Testis (tissue), 3 donors: ENCODE results near the gene TPM2. TPM values are rescaled to one million over a fixed set of nuclear protein-coding genes. Genes with fewer than 3 reads are reported as not detected.
"Not testable (repeated sequence)": the region's sequence is repeated elsewhere in the genome, so short reads cannot be mapped to it uniquely, and the experiment has no call there.

ENCODE experiments used
- DNase-seq: peaks from one replicate; pipeline ENCODE4 v3.0.0-alpha.2; 2019
- H3K27ac ChIP-seq, 2 donors: fragments of 200-600 bp; sonication (generic); one replicate each; pipeline ENCODE4 v1.5.1; 2019
- H3K27me3 ChIP-seq: fragments of 200-600 bp; sonication (generic); one replicate; pipeline ENCODE4 v1.5.1; 2019
- H3K36me3 ChIP-seq: fragments of 200-600 bp; sonication (generic); one replicate; pipeline ENCODE4 v1.5.1; 2017; ENCODE audit warnings: low read depth; ENCODE audit errors: missing control alignments
- H3K4me1 ChIP-seq: fragments of 200-600 bp; sonication (generic); one replicate; pipeline ENCODE4 v1.5.1; 2019
- H3K4me3 ChIP-seq, 2 donors: fragments of 200-600 bp; sonication (generic); one replicate each; pipeline ENCODE4 v1.5.1; 2017 to 2019
- H3K9me3 ChIP-seq: fragments of 200-600 bp; sonication (generic); one replicate; pipeline ENCODE4 v1.5.1; 2017
- POLR2A ChIP-seq: fragments of 450-650 bp; IDR thresholded peaks from one replicate; pipeline ENCODE4 v1.6.1; 2017; ENCODE audit warnings: antibody characterized with exemption, mild to moderate bottlenecking, moderate library complexity
- WGBS, 2 donors: methylation state at CpG; one replicate each; pipeline ENCODE4 v1.1.5; 2018; 5-methylcytosine and 5-hydroxymethylcytosine counted together
- intact Hi-C: fragments of 100-400 bp; cut with DNase I; formaldehyde crosslinking; loops from one replicate; pipeline ENCODE4 v1.15.1; 2023; ENCODE audit warnings: low total_unique reads
- microRNA-seq, 2 donors: library from miRNA; unstranded; fragments of <30 nt; microRNA quantifications; one replicate each; pipeline ENCODE4, GENCODE V29; 2016; ENCODE audit warnings: borderline number of aligned reads in 2 of 2, borderline replicate concordance in 1 of 2
- polyA plus RNA-seq: library from polyadenylated mRNA; stranded (reverse); fragments of 350-450 nt; fragmentation: Illumina TruSeq; extraction: RNeasy Lipid Tissue Mini Kit (QIAGEN cat#74804); gene quantifications from one replicate; pipeline ENCODE4 v1.2.3, GENCODE V29; 2014; ENCODE audit warnings: low read depth, low replicate concordance; ENCODE audit not compliant: insufficient read depth
- small RNA-seq, 2 donors: library from RNA; depleted of rRNA; stranded (forward); fragments of <200 nt; gene quantifications; one replicate each; pipeline ENCODE3, GENCODE V24; 2016
- total RNA-seq, 2 donors: library from RNA; depleted of rRNA; stranded (reverse); fragments of >200 nt; gene quantifications; one replicate each; pipeline ENCODE4 v1.2.3, GENCODE V29; 2016
- TF ChIP-seq, protein P1 (sequence below), 3 experiments: fragments of 450-650 bp in 2 of 3; fragments of 200-600 bp in 1 of 3; sonication (generic) in 1 of 3; IDR thresholded peaks; one replicate each; pipeline ENCODE4 v1.5.1; 2016 to 2019; ENCODE audit warnings: antibody characterized with exemption in 3 of 3, mild to moderate bottlenecking in 2 of 3, moderate library complexity in 1 of 3

TPM2 gene
- total and polyA plus RNA-seq, 3 donors from 2014 or later: 182 to 369 (median 211) TPM

DNA sequence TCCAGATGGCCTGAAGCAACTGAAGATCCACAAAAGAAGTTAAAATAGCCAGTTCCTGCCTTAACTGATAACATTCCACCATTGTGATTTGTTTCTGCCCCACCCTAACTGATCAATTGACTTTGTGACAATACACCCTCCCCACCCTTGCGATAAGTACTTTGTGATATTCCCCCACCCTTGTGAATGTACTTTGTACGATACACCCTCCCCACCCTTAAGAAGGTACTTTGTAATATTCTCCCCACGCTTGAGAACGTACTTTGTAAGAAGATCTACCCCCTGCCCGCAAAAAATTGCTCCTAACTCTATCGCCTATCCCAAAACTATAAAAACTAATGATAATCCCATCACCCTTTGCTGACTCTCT lies 52.9 kb downstream of the TPM2 start:
- H3K27ac ChIP-seq, H3K27me3 ChIP-seq, H3K4me1 ChIP-seq, H3K9me3 ChIP-seq, H3K36me3 ChIP-seq, intact Hi-C loops, H3K4me3 ChIP-seq, DNase-seq: not testable (repeated sequence)
- WGBS, 2 donors: 80 to 94% methylated on average over 6 of the region's 6 CpGs

DNA sequence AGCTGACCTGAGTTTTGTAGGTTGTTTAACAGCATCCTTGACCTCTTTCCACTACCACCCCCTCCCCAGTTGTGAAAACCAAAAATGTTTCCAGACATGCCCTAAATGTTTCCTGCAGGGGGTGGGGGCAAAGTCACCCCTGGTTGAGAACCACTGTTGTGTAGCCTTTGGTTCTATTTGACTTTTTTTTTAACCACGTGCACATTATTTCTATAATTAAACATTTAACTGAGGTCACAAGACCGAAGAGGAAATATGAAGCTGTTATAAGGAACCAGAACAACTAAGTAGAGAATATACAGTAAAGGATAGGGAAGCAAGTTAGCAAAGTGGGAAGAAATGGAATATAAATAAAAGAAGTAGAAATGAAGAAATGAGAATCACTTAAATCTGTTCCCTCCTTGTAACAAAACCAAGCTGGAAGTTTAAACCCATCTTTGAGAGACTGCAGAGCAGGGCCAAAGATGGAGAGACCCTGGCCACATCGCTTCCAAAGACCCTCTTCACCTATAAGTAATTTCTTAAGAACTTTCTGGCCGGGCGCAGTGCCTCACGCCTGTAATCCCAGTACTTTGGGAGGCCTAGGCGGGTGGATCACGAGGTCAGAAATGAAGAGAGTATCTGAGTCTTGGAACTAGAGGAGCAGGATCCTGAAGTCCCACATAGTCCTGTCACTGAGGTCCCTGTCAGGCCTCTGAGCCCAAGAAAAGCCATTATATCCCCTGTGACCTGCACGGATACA lies 53.4 kb downstream of the TPM2 start:
- DNase-seq: no peak
- Histone ChIP-seq H3K36me3 (no peaks in the 10 kb centered on the region), H3K27ac (no peak overlapping the region), H3K9me3 (no peaks in the 10 kb centered on the region), H3K4me3 (no peak overlapping the region), H3K27me3 (no peaks in the 10 kb centered on the region), H3K4me1 (no peaks in the 10 kb centered on the region)
- WGBS, 2 donors: 76 to 79% methylated on average over 9 of the region's 9 CpGs
- TF ChIP-seq POLR2A: no peak
- TF ChIP-seq, protein P1, sequence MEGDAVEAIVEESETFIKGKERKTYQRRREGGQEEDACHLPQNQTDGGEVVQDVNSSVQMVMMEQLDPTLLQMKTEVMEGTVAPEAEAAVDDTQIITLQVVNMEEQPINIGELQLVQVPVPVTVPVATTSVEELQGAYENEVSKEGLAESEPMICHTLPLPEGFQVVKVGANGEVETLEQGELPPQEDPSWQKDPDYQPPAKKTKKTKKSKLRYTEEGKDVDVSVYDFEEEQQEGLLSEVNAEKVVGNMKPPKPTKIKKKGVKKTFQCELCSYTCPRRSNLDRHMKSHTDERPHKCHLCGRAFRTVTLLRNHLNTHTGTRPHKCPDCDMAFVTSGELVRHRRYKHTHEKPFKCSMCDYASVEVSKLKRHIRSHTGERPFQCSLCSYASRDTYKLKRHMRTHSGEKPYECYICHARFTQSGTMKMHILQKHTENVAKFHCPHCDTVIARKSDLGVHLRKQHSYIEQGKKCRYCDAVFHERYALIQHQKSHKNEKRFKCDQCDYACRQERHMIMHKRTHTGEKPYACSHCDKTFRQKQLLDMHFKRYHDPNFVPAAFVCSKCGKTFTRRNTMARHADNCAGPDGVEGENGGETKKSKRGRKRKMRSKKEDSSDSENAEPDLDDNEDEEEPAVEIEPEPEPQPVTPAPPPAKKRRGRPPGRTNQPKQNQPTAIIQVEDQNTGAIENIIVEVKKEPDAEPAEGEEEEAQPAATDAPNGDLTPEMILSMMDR (IDR thresholded peaks at IDR 0.05): no peak
- intact Hi-C loops: no loop called here

DNA sequence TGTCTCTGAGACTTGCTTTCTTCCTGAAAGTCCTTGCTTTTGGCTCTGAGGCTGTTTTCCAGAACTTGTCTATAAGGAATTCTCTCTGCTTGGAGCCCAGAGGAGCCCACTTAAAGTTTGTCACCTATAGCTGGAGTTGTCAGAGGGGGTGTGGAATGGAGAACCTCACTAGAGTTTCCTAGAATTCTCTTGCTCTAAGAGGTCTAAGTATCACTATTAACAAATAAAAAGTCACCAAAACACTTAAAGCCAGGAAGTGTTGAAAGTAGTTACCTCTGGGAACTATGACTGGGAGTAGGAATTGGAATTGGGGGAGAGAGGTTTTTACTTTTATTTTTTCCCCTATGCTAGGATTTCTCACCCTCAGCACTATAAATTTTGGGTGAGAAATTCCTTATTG lies 54.0 kb downstream of the TPM2 start:
- TF ChIP-seq POLR2A: no peak
- TF ChIP-seq, protein P1 (IDR thresholded peaks at IDR 0.05): no peak
- DNase-seq: no peak
- Histone ChIP-seq H3K27ac (no peak overlapping the region), H3K27me3 (no peaks in the 10 kb centered on the region), H3K4me1 (no peaks in the 10 kb centered on the region), H3K36me3 (no peaks in the 10 kb centered on the region), H3K9me3 (no peaks in the 10 kb centered on the region), H3K4me3 (no peak overlapping the region)
- intact Hi-C loops: no loop called here

Small RNA genes lying within 50 kb of the gene (microRNA-seq; reads per million reads assigned to microRNA genes)
- 0 reads per million in 2 donors for gene MIR6852
- 0 to 0.69 reads per million in 2 donors for gene MIR6853

Small RNA genes lying within 50 kb of the gene (small RNA-seq; reads per million reads assigned to genes)
- gene MIR6853 (0 reads per million in 2 donors), gene RMRP (0 reads per million in 2 donors), gene RN7SL22P (0 reads per million in 2 donors)

Other genes starting within 250 kb of the TPM2 start
- gene RUSC2, start 199.8 kb downstream of the TPM2 start, total RNA-seq: 10 to 100 TPM; 28.7 to 32.3 TPM
- gene RUSC2, start 199.8 kb downstream of the TPM2 start, polyA plus RNA-seq: 78.1 TPM
- gene TESK1, start 84.7 kb downstream of the TPM2 start, total RNA-seq: 100 to 1,000 TPM in 1 of 2 donors, 10 to 100 TPM in 1; 89.6 to 104 TPM
- gene TESK1, start 84.7 kb downstream of the TPM2 start, polyA plus RNA-seq: 92.6 TPM
- gene CD72, start 71.5 kb downstream of the TPM2 start, total RNA-seq: under 1 TPM; 0.63 to 0.99 TPM
- 3.2 TPM for gene CD72, start 71.5 kb downstream of the TPM2 start, polyA plus RNA-seq
- gene SIT1, start 39.0 kb downstream of the TPM2 start, total RNA-seq: under 1 TPM in 1 of 2 donors, not detected in 1; 0.43 TPM
- 1.6 TPM for gene SIT1, start 39.0 kb downstream of the TPM2 start, polyA plus RNA-seq
- over 10,000 TPM in 1 of 2 donors, 1,000 to 10,000 TPM in 1; 4,421 to 15,053 TPM for gene RMRP, start 31.9 kb downstream of the TPM2 start, total RNA-seq
- gene RMRP, start 31.9 kb downstream of the TPM2 start, polyA plus RNA-seq: not detected
- gene CCDC107, start 31.6 kb downstream of the TPM2 start, total RNA-seq: 10 to 100 TPM; 13.4 to 19.0 TPM
- 17.2 TPM for gene CCDC107, start 31.6 kb downstream of the TPM2 start, polyA plus RNA-seq
- 1 to 10 TPM; 2.2 to 6.5 TPM for gene ARHGEF39, start 24.7 kb downstream of the TPM2 start, total RNA-seq
- 7.0 TPM for gene ARHGEF39, start 24.7 kb downstream of the TPM2 start, polyA plus RNA-seq
- gene CA9, start 16.0 kb downstream of the TPM2 start, total RNA-seq: 10 to 100 TPM; 11.0 to 36.8 TPM
- gene CA9, start 16.0 kb downstream of the TPM2 start, polyA plus RNA-seq: 50.5 TPM
- 100 to 1,000 TPM; 134 to 201 TPM for gene TLN1, start 42.3 kb upstream of the TPM2 start, total RNA-seq
- gene TLN1, start 42.3 kb upstream of the TPM2 start, polyA plus RNA-seq: 171 TPM
- 10 to 100 TPM; 51.2 to 63.1 TPM for gene CREB3, start 42.7 kb upstream of the TPM2 start, total RNA-seq
- 85.0 TPM for gene CREB3, start 42.7 kb upstream of the TPM2 start, polyA plus RNA-seq
- 10 to 100 TPM; 66.5 to 77.1 TPM for gene GBA2, start 59.3 kb upstream of the TPM2 start, total RNA-seq
- 51.3 TPM for gene GBA2, start 59.3 kb upstream of the TPM2 start, polyA plus RNA-seq
- gene RGP1, start 59.4 kb upstream of the TPM2 start, total RNA-seq: 10 to 100 TPM; 21.1 to 21.4 TPM
- gene RGP1, start 59.4 kb upstream of the TPM2 start, polyA plus RNA-seq: 23.9 TPM
- gene MSMP, start 64.4 kb upstream of the TPM2 start, total RNA-seq: 1 to 10 TPM in 1 of 2 donors, not detected in 1; 1.7 TPM
- gene MSMP, start 64.4 kb upstream of the TPM2 start, polyA plus RNA-seq: 1.9 TPM
- 10 to 100 TPM; 16.1 to 23.4 TPM for gene NPR2, start 101.7 kb upstream of the TPM2 start, total RNA-seq
- 18.5 TPM for gene NPR2, start 101.7 kb upstream of the TPM2 start, polyA plus RNA-seq
- gene SPAG8, start 122.3 kb upstream of the TPM2 start, total RNA-seq: 10 to 100 TPM; 18.9 to 27.0 TPM
- gene SPAG8, start 122.3 kb upstream of the TPM2 start, polyA plus RNA-seq: 81.5 TPM
- 10 to 100 TPM; 36.1 to 36.9 TPM for gene HINT2, start 125.1 kb upstream of the TPM2 start, total RNA-seq
- gene HINT2, start 125.1 kb upstream of the TPM2 start, polyA plus RNA-seq: 55.1 TPM
- gene FAM221B, start 138.8 kb upstream of the TPM2 start, total RNA-seq: 1 to 10 TPM; 4.2 to 7.2 TPM
- 17.1 TPM for gene FAM221B, start 138.8 kb upstream of the TPM2 start, polyA plus RNA-seq
- gene TMEM8B, start 139.3 kb upstream of the TPM2 start, total RNA-seq: 10 to 100 TPM; 22.2 to 24.5 TPM
- gene TMEM8B, start 139.3 kb upstream of the TPM2 start, polyA plus RNA-seq: 24.6 TPM
- gene OR13J1, start 180.5 kb upstream of the TPM2 start, total RNA-seq: not detected
- not detected for gene OR13J1, start 180.5 kb upstream of the TPM2 start, polyA plus RNA-seq
- gene HRCT1, start 216.3 kb upstream of the TPM2 start, total RNA-seq: 1 to 10 TPM; 2.5 to 6.5 TPM
- gene HRCT1, start 216.3 kb upstream of the TPM2 start, polyA plus RNA-seq: 7.1 TPM
- gene SPAAR, start 219.6 kb upstream of the TPM2 start, total RNA-seq: 10 to 100 TPM; 56.9 to 69.8 TPM
- gene SPAAR, start 219.6 kb upstream of the TPM2 start, polyA plus RNA-seq: 15.0 TPM